Fibroblast of skin of right biceps (primary cell): ENCODE measurements around the gene MDH1B.
"Not testable (repeated sequence)": the region's sequence is repeated elsewhere in the genome, so short reads cannot be mapped to it uniquely, and the experiment has no call there.

Source experiments
- DNase-seq: peaks from one replicate; pipeline ENCODE4 v3.0.0-alpha.2; 2013

The MDH1B gene

DNA sequence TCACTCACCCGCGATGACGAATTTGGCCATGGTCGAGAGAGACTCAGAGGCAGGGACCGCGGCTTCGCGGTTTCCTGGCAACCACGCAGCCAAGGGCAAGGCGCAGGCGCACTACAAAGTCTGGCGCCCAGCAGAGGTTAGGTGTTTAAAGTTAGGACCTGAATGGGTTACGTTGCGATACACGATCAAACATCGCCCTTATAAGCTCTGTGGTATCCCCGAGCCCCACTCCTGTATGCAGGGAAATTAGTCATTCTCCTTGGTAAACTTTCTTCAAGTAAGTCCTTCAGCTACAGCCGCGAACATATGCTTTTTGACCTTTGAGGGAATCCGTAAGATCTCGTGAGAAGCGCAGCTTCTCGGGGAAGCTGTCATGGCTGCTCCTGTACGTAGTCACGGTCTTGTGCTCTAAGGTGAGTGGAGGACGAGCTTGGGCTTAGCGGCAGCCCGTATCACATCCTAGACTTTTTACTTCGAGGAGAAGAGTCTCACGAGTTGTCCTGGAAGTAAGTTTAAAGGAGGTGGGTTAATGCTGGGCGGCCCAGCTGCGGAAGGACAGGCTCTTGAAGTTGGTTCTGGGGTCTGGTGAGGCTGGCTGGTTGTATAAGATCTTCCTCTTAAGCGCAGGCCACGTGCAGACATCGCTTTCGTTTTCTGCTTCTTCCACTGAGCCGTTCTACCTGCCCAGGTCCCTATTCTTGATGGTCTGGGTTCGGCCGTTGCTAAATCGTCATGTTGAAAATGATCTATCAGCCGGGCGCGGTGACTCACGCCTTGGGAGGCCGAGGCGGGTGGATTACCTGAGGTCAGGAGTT is at the start of gene MDH1B, which contains the start of gene FASTKD2:
Gene MDH1B (minus strand): TSS at position 87 of the 815 bp plus-strand sequence. CDS start 57 bp downstream, at position 30.
Gene FASTKD2 (plus strand): TSS at position 365 of the 815 bp plus-strand sequence. CDS start 1,088 bp downstream, outside the sequence.
- peak; percentile 95 for DNase-seq

DNA sequence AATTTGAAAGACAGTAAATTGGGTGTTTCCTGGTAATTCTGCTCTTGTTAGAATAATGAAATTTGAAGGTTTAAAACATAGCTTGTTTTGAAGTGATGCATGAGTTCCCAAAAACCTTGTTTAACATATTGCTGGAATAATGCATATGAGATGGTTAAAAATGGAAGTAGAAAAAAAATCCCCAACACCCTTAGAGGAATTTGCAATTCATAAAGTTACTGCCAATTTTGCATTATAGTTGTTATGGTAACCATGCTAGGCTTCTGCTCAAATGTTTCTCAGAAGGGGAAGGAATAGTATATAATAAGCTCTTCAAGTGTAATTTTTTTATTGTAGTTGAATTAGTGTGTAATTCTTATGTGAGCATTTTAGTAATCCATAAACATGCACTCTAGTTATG is 49.4 kb upstream of the MDH1B start:
- no peak for DNase-seq

DNA sequence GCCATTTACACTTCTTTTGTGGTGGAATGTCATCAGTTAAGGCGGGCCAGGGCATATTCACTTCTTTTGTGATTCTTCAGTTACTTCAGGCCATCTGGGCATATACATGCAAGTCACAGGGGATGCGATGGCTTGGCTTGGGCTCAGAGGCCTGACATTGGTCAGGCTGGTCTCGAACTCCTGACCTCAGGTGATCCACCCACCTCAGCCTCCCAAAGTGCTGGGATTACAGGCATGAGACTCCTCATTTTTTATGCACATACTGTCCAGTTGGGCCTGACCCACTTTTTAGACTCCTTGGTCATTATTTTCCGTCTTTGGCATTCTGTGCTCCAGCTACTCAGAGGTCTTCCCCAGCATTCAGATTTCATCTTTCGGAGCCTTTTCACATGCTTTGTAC is 47.3 kb upstream of the MDH1B start:
- DNase-seq = not testable (repeated sequence)

DNA sequence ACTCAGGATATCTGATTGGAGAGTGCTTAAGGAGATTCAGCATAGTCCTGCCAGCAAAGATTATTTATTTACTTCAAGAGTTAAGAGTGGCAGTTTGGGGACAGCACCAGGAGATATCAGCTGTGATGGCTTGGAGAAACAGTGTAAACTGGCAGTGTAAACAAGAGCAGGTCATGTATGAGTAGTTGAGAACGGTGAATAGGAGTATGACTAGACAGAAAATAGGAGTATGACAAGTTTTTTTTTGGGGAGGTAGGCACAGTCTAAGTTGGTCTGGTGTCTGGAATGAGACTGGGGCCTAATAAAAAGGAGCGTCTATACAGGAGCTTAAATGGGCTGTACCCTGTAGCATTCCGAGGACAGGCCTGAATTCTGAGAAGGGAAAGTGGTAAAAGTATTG is 42.5 kb upstream of the MDH1B start:
- DNase-seq = not testable (repeated sequence)

GRCh38 chr2:206805887-206806607 is 40.9 kb upstream of the MDH1B start:
- DNase-seq = peak; percentile 67

DNA sequence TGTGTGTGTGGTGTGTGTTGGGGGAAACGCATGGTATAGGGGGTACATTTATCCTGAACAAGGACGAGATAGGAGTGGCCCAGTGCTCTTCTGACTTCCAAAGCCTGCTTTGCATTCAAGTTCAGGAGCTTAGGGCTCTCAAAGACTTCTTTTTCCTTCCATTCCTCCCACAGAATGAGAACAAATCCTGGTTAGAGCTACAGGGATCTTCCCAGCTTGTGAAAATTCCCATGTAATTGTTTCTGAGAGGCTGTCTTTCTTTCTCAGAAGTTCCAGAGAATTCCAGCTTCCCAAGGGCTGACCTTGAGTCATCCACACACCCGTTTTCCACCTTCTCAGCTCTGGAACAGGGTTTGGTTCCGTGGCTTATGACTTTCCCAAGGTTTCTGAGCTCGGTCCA is 39.2 kb upstream of the MDH1B start:
- peak; percentile 30 for DNase-seq

DNA sequence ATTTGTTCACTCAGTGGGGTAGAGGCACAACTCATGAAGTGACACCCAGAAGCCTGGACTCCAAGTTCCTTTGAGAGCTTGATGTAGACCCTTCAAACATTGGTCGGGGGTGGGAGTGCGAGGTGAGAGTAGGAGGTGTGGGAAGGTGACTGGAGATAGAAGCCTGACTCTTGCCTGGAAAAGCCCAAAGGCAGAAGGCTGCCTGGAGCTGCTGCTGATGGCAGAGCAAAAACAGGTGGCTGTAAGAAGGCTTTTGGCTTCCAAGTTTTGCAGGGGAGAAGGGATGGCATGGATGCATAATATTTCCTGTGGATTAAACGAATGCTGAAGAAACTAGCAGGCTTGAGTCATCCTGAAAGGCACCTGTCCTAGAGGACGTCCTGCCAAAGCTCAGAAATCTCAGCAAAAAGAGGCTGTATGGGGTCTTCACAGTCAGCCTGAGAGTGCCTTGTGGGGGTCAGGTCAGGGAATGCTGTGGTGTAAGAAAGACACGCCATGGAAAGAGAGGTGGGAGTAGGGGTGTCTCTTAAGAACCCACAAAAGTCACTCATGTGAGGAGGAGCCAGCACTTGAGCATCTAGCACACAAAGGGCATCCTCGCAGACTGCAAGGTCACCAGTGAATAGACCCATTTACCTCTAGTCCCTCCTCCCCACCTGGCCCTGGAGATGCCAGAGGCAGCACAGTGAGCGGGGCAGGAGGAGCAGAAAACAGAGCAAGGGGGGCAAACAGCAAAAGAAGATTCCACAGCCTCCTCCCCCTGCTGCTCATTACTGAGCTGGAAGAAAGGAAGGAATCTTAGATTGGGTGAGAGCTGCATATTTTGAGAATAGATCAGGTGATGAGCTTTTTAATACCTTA is 37.8 kb upstream of the MDH1B start:
- no peak for DNase-seq

- DNase-seq = no peak
Measured at GRCh38 chr2:206801418-206802189, 36.5 kb upstream of the MDH1B start.

DNA sequence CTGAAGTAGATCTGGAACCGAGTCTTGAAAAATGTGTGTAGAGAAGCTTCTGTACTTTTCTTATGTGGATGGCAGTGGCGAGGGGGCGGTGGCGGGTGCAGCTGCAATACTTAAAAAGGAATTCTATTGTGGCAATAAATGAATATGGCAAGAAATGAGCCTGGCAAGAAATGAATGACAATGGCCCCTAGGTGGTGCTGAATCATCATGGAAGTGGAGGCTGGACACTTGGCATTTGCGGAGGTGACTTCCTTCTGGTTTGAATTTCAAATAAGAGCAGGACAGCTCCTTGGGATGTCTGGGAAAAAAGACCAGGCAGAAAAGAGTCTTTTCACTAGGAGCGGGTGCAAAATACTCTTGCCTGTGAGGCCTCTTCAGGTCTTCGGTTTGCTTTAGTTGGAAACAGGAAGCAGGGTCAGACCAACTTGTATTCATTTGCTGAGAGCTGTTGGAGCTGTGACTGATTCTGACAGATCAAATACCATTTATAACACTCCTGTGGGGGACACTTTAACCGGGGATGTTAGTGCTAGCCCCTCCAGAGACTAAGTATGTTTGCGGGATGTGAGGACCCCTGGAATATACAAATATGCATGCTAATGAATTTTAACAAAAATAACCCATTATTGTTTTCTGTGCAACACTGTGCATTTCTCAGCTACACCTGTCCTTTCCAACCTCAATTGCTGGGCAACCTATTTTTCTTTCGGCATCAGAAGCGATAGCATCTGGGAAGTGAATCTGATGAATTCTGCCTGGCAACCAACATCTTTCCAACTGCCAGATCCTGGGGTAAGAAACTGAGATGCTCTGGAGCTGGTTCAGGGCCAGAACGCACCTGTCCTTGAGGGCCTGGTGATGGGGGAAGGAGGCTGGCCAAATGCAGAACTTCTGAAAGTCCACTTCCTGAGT is 35.6 kb upstream of the MDH1B start:
- peak; percentile 73 for DNase-seq

DNA sequence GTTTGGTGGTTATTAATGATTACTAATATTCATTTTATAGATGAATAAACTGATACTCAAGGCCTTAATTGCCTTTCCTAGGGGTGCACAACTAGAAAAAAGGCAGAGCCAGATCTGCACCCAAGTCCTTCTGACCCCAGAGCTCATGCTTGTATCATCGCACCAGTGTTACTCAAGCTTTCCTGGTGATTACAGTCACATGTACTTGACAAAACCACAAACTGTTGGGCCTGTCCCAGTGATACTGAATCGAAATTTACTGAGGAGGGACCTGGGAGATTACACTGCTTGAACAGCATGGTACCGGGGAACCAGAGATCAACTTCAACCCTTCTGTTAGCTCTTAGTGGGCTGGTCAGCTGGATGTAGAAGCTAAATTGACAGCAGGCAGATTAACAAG is 34.0 kb upstream of the MDH1B start:
- DNase-seq = no peak

DNA sequence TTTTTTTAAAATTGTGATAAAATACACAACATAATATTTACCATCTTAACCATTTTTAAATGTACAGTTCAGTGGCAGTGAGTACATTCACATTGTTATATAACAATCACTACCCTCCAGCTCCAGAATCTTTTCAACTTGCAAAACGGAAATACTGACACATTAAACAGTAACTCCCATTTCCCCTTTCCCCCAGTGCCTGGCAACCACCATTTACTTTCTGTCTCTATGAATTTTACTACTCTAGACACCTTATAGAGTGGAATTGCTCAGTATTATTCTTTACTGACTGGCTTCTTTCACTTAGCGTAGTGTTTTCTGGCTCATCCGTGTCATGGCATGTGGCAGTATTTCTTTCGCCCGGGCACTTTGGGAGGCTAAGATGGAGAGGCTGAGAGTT is 32.9 kb upstream of the MDH1B start:
- no peak for DNase-seq

DNA sequence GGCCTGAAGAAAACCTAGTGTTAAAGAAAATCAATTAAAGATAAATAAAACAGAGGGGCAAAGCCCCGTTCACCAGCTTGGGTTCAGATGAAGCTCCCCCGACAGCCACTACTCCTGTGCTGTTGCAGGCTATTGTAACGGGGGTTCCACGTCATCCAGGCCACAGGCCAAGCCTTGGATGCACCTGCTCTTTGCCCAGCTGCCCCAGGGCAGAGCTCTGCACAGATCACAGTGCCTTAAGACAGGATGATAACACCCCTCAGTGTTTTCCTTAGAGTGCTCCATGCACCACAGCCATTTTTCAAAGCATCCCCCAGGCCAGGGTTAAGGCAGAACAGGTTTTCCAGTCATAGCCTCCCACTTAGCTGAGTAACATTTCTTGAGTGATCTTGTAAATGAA is 32.2 kb upstream of the MDH1B start:
- no peak for DNase-seq

GRCh38 chr2:206792645-206793044 is 27.5 kb upstream of the MDH1B start:
- DNase-seq = no peak

GRCh38 chr2:206790311-206790935 is 25.3 kb upstream of the MDH1B start:
- DNase-seq = peak; percentile 41

DNA sequence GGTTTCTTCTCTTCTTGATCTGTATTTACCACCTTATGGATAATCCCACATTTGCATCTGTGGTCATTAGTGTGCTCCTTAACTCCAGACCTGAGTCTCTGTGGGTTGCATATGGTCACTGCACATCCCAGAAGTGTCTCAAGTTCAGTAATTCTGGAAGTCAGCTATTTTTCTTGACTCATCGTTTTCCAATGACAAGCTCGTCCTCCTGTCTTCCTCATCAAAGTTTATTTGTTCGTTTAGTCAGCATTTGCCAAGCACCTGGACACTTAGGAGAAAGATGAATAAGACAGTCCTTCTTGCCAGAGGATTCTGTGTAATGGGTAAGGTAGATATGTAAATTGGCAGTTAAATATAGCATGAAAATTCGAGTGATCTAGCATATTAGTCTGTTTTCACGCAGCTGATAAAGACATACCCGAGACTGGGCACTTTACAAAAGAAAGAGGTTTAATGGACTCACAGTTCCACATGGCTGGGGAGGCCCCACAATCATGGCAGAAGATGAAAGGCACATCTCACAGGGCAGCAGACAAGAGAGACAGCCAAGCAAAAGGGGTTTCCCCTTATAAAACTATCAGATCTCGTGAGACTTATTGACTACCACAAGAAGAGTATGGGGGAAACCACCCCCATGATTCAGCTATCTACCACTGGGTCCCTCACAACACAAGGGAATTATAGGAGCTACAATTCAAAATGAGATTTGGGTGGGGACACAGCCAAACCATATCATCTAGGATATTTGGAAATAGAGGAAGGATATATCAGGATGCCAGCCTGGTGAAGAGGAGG is 19.6 kb upstream of the MDH1B start:
- no peak for DNase-seq

- DNase-seq = no peak
Measured at GRCh38 chr2:206783718-206784117, 18.6 kb upstream of the MDH1B start.

DNA sequence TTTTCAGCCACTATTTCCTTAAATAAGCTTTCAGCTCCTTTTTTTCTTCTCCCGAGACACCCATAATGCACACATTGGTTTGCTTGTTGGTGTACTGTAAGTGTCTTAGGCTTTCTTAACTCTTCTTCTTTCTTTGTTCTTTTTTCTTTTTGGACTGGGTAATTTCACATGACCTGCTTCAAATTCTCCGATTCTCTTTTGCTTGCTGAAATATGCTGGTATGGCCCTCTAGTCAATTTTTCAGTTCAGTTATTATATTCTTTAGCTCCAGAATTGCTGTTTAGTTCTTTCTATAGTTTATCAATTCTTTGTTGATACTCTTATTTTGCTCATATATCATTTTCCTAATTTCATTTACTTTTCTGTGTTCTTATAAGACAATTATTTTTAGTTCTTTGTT is 15.5 kb upstream of the MDH1B start:
- no peak for DNase-seq

DNA sequence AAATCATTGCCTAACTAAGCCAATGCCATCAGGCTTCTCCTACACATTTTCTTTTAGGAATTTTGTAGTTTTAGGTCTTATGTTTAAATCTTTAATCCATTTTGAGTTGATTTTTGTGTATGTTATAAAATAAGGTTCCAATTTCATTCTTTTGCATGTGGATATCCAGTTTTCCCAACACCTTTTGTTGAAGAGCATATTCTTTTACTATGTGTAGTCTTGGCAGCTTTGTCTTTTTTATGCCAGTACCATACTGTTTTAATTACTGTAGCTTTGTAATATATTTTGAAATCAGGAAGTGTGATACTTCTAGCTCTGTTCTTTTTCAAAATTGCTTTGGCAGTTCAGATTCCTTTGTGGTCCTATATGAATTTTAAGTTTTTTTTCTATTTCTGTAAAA is 11.3 kb upstream of the MDH1B start:
- no peak for DNase-seq

GRCh38 chr2:206774871-206775270 is 9.7 kb upstream of the MDH1B start:
- no peak for DNase-seq
